ENCODE results near the gene ZBP1.

ZBP1 gene

GRCh38 chr20:57661746-57662455 lies 41.7 kb upstream of the ZBP1 start:
- Histone ChIP-seq H3K4me2 (no peak overlapping the region), H3K4me3 (IDR thresholded peaks at IDR 0.05; ENCODE audit: insufficient read depth, low read depth, low read length) (no peak overlapping the region), H3K79me2 (ENCODE audit: insufficient read depth, low read depth) (no peaks in the 10 kb centered on the region), H3K4me1 (ENCODE audit: low read depth, poor library complexity, severe bottlenecking) (no peaks in the 10 kb centered on the region), H2AFZ (ENCODE audit: low read depth) (no peak overlapping the region), H3K36me3 (ENCODE audit: insufficient read depth) (no peaks in the 10 kb centered on the region), H3K27ac (no peak overlapping the region), H3K9ac (no peak overlapping the region), H3K27me3 (ENCODE audit: insufficient read depth, low read depth) (no peaks in the 10 kb centered on the region), H4K20me1 (ENCODE audit: insufficient read depth) (no peaks in the 10 kb centered on the region)
- TF ChIP-seq CTCF (conservative IDR thresholded peaks at IDR 0.05; ENCODE audit: low read depth, low read length): no peak

GRCh38 chr20:57660922-57661745 lies 40.9 kb upstream of the ZBP1 start:
- Histone ChIP-seq H3K27ac (no peak overlapping the region), H3K79me2 (ENCODE audit: insufficient read depth, low read depth) (no peaks in the 10 kb centered on the region), H2AFZ (ENCODE audit: low read depth) (no peak overlapping the region), H3K4me3 (IDR thresholded peaks at IDR 0.05; ENCODE audit: insufficient read depth, low read depth, low read length) (no peak overlapping the region), H4K20me1 (ENCODE audit: insufficient read depth) (no peaks in the 10 kb centered on the region), H3K4me1 (ENCODE audit: low read depth, poor library complexity, severe bottlenecking) (no peaks in the 10 kb centered on the region), H3K36me3 (ENCODE audit: insufficient read depth) (no peaks in the 10 kb centered on the region), H3K4me2 (no peak overlapping the region), H3K27me3 (ENCODE audit: insufficient read depth, low read depth) (no peaks in the 10 kb centered on the region), H3K9ac (no peak overlapping the region)
- TF ChIP-seq CTCF (conservative IDR thresholded peaks at IDR 0.05; ENCODE audit: low read depth, low read length): no peak

GRCh38 chr20:57660181-57660921 lies 40.1 kb upstream of the ZBP1 start:
- H3K4me1 ChIP-seq (ENCODE audit: low read depth, poor library complexity, severe bottlenecking): no peaks in the 10 kb centered on the region
- no peaks in the 10 kb centered on the region for H3K79me2 ChIP-seq (ENCODE audit: insufficient read depth, low read depth)
- no peak overlapping the region for H3K4me2 ChIP-seq
- H3K4me3 ChIP-seq (IDR thresholded peaks at IDR 0.05; ENCODE audit: insufficient read depth, low read depth, low read length): no peak overlapping the region
- TF ChIP-seq CTCF (conservative IDR thresholded peaks at IDR 0.05; ENCODE audit: low read depth, low read length): no peak
- no peak overlapping the region for H2AFZ ChIP-seq (ENCODE audit: low read depth)
- H3K36me3 ChIP-seq (ENCODE audit: insufficient read depth): no peaks in the 10 kb centered on the region
- H3K27ac ChIP-seq: no peak overlapping the region
- H3K27me3 ChIP-seq (ENCODE audit: insufficient read depth, low read depth): no peaks in the 10 kb centered on the region
- no peak overlapping the region for H3K9ac ChIP-seq
- H4K20me1 ChIP-seq (ENCODE audit: insufficient read depth): no peaks in the 10 kb centered on the region

- Histone ChIP-seq H3K4me1 (ENCODE audit: low read depth, poor library complexity, severe bottlenecking) (no peaks in the 10 kb centered on the region), H3K4me2 (no peak overlapping the region), H2AFZ (ENCODE audit: low read depth) (no peak overlapping the region), H4K20me1 (ENCODE audit: insufficient read depth) (no peaks in the 10 kb centered on the region), H3K27me3 (ENCODE audit: insufficient read depth, low read depth) (no peaks in the 10 kb centered on the region), H3K4me3 (IDR thresholded peaks at IDR 0.05; ENCODE audit: insufficient read depth, low read depth, low read length) (no peak overlapping the region), H3K27ac (no peak overlapping the region), H3K36me3 (ENCODE audit: insufficient read depth) (no peaks in the 10 kb centered on the region), H3K9ac (no peak overlapping the region), H3K79me2 (ENCODE audit: insufficient read depth, low read depth) (no peaks in the 10 kb centered on the region)
- no peak for TF ChIP-seq CTCF (conservative IDR thresholded peaks at IDR 0.05; ENCODE audit: low read depth, low read length)
These were observed 39.4 kb upstream of the ZBP1 start for GRCh38 chr20:57659517-57660180.
